AG09309 (cell line): ENCODE data around the gene MRPS11.

Experiments used
- DNase-seq: peaks from one replicate; pipeline ENCODE4 v3.0.0-alpha.2; 2010; ENCODE audit warnings: low read depth
- H3K4me3 ChIP-seq: 2 replicates; pipeline ENCODE4 v1.5.1; 2011; ENCODE audit warnings: mild to moderate bottlenecking, low read depth, low read length, moderate library complexity; ENCODE audit not compliant: control insufficient read depth
- CTCF ChIP-seq: IDR thresholded peaks from 2 replicates; pipeline ENCODE4 v1.5.1; 2011; ENCODE audit warnings: mild to moderate bottlenecking, low read depth, low read length, inconsistent platforms; ENCODE audit not compliant: insufficient read depth, control insufficient read depth; ENCODE audit errors: missing control alignments

MRPS11 gene

GRCh38 chr15:88479169-88479568 is 11.7 kb downstream of the MRPS11 start:
- no peak for DNase-seq
- TF ChIP-seq CTCF, result no peak

GRCh38 chr15:88480981-88481380 is 13.5 kb downstream of the MRPS11 start:
- DNase-seq, result no peak
- no peak overlapping the region for H3K4me3 ChIP-seq
- no peak for TF ChIP-seq CTCF

More at GRCh38 chr15:88479169-88479568, 11.7 kb downstream of the MRPS11 start:
- H3K4me3 ChIP-seq, result no peak overlapping the region

- H3K4me3 ChIP-seq, result no peak overlapping the region
- no peak for TF ChIP-seq CTCF
- no peak for DNase-seq
Observed at GRCh38 chr15:88482263-88482662, 14.8 kb downstream of the MRPS11 start.

GRCh38 chr15:88484682-88485331 is 17.3 kb downstream of the MRPS11 start:
- no peak for TF ChIP-seq CTCF
- H3K4me3 ChIP-seq, result no peak overlapping the region
- peak; percentile 47 for DNase-seq

GRCh38 chr15:88487178-88487795 is 19.8 kb downstream of the MRPS11 start:
- no peak for TF ChIP-seq CTCF
- no peak overlapping the region for H3K4me3 ChIP-seq
- DNase-seq, result no peak

- no peak for DNase-seq
- H3K4me3 ChIP-seq, result no peak overlapping the region
- TF ChIP-seq CTCF, result no peak
Observed at GRCh38 chr15:88487796-88488523, 20.5 kb downstream of the MRPS11 start.
